ENCODE measurements around the gene FLCN.

DNA sequence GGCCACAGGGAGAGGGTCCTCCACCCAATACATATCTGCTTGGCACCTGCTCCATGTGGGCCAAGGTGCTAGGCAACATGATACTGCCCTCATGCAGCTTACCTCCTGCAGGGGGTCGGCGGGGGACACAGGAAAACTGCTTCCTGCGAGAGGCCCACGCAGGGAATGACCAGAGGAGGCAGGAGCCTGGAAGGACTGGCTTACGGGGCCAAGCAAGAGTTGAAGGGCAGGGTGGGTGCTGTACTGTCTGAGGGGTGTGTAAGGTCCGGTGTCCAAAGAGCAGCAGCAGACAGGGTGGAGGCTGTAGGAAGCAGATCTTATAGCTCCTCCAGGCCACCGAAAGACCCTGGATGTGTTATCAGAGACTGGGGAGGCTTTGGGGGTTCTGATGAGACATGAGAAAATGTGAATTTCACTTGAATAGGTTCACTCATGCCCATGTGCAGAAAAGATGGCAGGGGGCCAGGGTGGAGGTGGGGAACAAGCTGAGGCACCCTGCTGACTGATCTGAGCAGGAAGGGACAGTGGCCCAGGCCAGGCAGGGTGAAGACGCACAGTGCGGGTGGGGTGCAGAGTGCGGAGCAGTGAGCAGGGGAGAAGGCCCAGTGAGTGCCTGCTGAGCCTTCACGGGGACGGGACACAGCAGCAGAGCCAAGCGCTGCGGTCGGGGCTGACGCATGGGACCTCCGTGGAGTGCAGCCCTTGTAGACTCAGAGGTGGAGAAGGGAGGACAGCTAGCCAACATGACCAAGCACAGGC, 8.3 kb downstream of the FLCN start:
- TF ChIP-seq, protein P1, sequence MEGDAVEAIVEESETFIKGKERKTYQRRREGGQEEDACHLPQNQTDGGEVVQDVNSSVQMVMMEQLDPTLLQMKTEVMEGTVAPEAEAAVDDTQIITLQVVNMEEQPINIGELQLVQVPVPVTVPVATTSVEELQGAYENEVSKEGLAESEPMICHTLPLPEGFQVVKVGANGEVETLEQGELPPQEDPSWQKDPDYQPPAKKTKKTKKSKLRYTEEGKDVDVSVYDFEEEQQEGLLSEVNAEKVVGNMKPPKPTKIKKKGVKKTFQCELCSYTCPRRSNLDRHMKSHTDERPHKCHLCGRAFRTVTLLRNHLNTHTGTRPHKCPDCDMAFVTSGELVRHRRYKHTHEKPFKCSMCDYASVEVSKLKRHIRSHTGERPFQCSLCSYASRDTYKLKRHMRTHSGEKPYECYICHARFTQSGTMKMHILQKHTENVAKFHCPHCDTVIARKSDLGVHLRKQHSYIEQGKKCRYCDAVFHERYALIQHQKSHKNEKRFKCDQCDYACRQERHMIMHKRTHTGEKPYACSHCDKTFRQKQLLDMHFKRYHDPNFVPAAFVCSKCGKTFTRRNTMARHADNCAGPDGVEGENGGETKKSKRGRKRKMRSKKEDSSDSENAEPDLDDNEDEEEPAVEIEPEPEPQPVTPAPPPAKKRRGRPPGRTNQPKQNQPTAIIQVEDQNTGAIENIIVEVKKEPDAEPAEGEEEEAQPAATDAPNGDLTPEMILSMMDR (conservative IDR thresholded peaks at IDR 0.05 in 1 of 2, IDR thresholded peaks at IDR 0.05 in 1 of 2; ENCODE audit: low read depth in 1 of 2, low read length in 2 of 2) = no peak
- no peak for TF ChIP-seq EZH2 (IDR thresholded peaks at IDR 0.05; ENCODE audit: low read length, missing control alignments)
